AG09309 (cell line): ENCODE measurements around the gene GOLGA2.

ENCODE experiments used
- DNase-seq: peaks from one replicate; pipeline ENCODE4 v3.0.0-alpha.2; 2010; ENCODE audit warnings: low read depth
- H3K4me3 ChIP-seq: 2 replicates; pipeline ENCODE4 v1.5.1; 2011; ENCODE audit warnings: mild to moderate bottlenecking, low read depth, low read length, moderate library complexity; ENCODE audit not compliant: control insufficient read depth
- CTCF ChIP-seq: IDR thresholded peaks from 2 replicates; pipeline ENCODE4 v1.5.1; 2011; ENCODE audit warnings: mild to moderate bottlenecking, low read depth, low read length, inconsistent platforms; ENCODE audit not compliant: insufficient read depth, control insufficient read depth; ENCODE audit errors: missing control alignments

GOLGA2 gene

DNA sequence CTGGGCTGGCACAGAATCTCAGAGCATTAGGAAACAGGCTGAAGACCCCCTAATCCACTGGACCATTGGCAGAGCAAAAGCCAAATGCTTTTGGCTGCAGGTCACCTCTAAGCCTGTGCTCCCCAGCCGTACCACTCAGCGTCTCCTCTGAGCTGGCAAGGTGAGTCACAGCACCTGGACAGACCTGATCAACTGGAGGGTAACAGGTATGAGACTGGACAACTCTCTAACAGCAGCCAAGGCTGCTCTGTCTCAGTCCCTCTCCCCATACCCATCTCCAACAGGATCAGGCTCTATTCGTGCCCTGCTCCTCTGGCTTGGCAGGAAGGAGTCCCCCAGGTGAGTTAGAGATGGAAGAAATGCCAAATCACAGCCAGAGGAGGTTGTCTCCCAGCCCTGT is 4.7 kb downstream of the GOLGA2 start:
- TF ChIP-seq CTCF = no peak
- no peak for DNase-seq
- no peak overlapping the region for H3K4me3 ChIP-seq

DNA sequence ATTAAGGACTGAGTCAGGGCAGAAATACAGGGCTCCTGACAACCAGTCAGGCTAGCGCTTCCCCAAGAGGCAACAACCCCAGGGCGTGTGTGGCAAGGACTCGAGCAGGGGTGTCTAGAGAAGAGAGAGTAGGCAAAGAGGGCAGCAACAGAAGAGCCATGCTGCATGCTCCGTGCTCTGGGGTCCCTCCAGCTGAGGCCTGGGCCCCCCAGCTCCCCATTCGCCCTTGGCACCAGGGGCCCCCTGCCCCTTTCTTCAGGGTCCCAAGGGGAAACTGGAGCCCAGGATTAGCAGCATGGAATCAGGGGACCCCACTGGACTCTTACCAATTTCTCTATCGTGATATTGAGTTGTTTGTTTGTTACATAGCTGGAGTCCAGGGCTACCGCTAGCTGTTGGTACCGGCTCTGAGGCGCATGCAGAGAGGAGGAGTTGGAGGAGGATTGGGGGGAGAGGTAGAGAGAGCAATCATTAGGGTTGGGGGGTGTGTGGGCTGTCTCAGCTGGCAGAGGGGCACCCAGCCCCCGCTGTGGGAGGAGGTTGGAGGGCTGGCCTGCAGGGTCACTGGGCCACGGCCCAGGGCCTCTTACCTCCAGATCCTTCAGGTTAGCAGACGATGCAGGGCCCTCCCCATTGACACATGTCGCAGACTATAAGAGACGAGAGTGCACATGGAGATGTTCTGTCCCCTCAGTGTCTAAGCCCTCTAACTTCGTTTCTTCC is 8.8 kb downstream of the GOLGA2 start:
- no peak for TF ChIP-seq CTCF
- no peak overlapping the region for H3K4me3 ChIP-seq
- DNase-seq = no peak

- no peak for TF ChIP-seq CTCF
- DNase-seq = no peak
- H3K4me3 ChIP-seq = no peak overlapping the region
These were observed 10.4 kb downstream of the GOLGA2 start for GRCh38 chr9:128265348-128265847.

DNA sequence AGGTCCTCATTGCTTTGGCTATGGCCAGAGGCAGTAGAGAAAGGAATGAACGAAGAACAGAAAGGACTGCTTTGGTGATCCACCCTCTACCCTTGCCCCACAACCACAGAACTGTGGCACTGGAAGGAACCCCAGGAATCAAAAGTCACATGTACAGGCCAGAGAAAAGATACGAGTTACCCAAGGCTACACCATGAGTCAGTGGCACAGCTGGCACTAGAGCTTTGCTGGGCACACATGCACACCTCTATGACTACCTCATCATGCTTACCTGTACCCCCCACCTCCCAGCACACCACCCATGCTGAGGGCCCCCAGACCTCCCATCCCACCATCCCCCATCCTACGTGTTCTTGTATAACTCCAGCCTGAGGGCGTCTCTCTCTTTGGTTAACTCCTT is 13.1 kb downstream of the GOLGA2 start:
- no peak for TF ChIP-seq CTCF
- H3K4me3 ChIP-seq = no peak overlapping the region
- DNase-seq = no peak

DNA sequence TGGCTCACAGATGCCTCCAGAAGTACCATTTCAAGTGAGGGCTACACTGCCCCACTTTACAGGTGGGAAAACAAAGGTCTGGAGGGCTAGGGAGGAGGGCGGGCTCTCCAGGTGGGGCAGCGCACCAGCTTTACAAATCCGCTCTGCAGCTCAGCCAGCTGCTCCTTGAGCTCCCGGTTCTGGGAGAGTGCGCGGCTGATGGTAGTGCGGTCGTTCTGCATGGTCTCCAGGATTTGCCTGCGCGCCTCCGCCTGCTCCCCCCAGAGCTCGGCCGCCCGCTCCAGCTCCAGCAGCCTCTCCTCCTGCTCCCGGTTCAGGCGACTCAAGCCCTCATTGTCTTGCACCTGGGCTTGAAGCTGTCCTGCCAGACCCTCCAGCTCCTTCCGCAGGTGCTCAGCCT is 15.5 kb downstream of the GOLGA2 start:
- TF ChIP-seq CTCF = no peak
- DNase-seq = no peak
- H3K4me3 ChIP-seq = no peak overlapping the region

DNA sequence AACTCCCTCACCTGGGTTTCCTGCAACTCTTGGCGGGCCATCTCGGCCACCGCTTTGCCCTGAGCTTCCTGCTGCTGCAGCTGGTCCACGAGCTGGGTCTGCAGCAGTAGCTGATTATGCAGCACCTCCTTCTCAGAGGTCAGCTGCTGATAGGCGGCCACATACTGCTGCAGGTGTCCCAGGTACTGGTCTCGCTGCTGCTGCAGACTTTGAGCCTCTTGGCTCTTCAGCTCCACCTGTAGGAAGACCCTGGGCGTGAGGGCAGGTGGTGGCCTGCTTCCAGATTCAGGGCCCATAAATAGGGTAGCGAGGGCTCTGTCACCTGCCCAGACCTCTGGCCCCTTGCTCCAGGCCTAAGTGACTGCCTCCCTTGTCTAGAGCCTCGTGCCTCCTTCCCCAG is 16.7 kb downstream of the GOLGA2 start:
- no peak for TF ChIP-seq CTCF
- DNase-seq = no peak
- H3K4me3 ChIP-seq = no peak overlapping the region
